GM21619 (cell line): ENCODE results near the gene LMAN2.

Experiments
- ATAC-seq: cut with Tn5 transposase; IDR thresholded peaks from one replicate; pipeline ENCODE4 v1.9.1; 2021; ENCODE audit not compliant: unreplicated experiment

LMAN2 gene

GRCh38 chr5:177328545-177329231 lies 22.8 kb downstream of the LMAN2 start:
- ATAC-seq, result no peak

DNA sequence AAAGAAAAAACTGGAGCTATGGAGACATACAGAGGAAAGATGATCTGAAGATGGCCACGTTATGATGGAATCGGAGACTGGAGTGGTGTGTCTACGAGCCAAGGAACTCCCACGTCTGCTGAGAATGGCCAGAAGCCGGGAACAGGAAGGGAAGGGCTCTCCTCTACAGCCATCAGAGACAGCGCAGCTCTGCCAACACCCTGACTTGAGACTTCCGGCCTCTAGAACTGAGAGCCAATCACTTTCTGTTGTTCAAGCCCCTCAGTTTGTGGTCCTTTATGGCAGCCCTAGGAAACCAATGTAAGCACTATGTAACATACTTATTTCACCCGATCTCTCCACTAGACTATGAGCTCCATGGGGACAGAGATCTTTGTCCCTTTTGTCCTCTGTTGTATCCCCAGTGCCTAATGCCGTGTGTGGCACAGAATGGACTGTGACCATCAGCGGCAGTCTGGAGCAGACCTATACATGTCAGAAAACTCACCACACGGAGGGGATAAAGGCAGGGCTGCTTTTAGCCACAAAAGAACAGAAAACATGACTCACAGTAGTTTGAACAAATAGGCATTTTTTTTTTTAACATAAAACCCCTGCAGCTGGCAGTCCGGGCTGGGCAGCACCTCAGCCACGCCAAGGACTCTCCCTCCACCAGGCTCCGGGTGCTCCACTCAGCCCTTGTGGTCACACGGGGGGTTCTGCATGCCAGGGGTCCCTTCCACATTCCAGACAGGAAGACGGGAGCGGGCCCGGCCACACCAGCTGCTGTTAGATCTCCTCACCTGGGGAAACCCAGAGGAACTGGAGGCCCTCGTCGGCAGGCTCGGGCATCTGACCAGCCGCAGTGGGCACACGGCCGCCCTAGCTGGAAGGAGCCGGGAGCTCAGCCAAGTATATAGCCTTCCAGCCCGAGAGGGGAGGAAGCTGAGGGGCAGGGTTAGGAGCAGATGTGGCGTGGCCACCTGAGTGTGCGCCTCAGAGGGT lies 23.6 kb downstream of the LMAN2 start:
- ATAC-seq, result no peak

GRCh38 chr5:177325868-177326381 lies 25.5 kb downstream of the LMAN2 start:
- ATAC-seq, result no peak

DNA sequence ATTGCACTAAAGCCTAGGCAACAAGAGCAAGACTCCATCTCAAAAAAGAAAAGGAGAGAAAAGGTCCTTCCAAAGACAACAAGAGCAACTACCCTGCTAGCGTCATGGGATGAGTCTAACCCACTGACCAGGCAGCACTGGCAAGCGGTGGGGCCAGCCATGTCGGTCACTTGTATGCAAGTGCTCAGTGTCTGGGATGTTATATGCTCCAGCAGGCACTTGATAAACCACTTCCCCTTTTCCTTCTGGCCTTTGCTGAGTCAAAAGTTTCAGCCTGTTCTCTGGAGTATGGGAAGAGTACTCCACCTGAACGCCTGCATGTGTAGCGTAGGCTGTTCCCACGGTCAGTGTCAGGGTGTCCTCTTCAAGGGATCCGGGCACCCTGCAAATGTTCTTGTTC lies 30.6 kb downstream of the LMAN2 start:
- no peak for ATAC-seq

GRCh38 chr5:177319913-177320588 lies 31.4 kb downstream of the LMAN2 start:
- no peak for ATAC-seq

- no peak for ATAC-seq
Measured at GRCh38 chr5:177317959-177318377, 33.5 kb downstream of the LMAN2 start.

DNA sequence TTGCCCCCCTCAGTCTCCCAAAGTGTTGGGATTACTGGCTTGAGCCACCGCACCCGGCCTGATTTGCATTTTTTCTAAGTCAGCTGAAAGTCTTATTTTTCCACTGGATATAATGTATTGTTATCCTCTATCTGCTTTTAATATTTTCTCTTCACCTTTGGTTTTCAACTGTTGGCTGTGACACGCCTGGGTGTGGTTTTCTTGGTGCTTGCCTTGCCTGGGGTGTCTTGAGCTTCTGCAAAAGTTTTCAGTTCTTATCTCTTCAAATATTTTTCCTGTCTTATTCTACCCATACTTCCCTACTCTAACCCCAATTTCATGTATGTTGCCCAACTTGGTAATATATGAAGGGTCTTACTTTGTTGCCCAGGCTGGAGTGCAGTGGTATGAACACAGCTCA lies 35.5 kb downstream of the LMAN2 start:
- ATAC-seq, result no peak

DNA sequence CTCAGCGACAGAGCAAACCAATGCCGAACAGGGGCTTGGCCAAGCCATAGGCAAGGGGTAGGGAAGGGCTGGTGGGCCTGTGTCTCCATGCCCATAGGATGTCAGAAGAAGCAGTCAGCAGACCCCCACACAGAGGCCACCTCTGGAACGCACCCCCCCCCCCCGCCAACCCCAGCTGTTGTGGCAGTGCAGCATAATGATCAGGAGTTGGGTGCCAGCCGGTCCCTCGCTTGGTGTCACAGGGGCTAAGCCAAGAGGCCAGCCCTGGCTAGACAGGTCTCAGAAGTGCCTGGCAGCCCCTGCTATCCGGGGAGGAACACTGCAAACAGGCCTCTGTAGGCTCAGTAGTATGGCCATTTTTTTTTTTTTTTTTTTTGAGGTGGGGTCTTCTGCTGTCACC lies 36.1 kb downstream of the LMAN2 start:
- no peak for ATAC-seq

- no peak for ATAC-seq
Measured at GRCh38 chr5:177314376-177315342, 36.8 kb downstream of the LMAN2 start.

DNA sequence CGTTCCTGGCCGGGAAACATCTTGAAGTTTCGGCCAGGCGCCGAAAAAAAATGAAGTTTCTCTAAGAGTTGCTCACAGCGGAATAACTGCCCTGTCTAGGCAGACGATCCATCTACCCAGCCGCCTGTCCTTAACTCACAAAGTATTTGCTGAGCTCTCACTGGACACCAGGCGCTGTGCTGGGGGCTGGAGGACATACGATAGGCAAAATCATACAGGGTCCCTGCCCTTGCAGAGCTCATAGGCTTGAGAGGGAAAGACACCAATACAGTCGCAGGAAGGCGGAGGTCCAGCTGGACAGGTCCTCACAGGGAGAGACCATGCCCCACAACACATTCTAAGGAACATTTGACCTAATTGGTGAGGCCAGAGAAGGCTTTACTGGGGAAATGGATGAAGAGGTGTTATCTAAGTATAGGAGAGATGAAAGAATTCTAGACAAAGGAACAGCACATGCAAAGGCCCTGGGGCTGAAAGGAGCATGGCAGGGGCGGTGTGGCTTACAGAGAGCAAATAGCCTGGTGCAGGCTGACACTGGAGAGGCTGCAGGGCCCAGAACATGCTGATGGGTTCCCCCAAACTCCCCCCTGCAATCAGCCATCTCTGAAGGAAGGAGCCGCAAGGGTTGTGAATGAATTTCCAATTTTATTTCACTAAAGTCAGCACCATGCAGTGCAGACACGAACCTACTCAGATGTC lies 37.8 kb downstream of the LMAN2 start:
- ATAC-seq, result no peak

- peak; percentile 28 for ATAC-seq
Measured at GRCh38 chr5:177312649-177313181, 38.8 kb downstream of the LMAN2 start.

DNA sequence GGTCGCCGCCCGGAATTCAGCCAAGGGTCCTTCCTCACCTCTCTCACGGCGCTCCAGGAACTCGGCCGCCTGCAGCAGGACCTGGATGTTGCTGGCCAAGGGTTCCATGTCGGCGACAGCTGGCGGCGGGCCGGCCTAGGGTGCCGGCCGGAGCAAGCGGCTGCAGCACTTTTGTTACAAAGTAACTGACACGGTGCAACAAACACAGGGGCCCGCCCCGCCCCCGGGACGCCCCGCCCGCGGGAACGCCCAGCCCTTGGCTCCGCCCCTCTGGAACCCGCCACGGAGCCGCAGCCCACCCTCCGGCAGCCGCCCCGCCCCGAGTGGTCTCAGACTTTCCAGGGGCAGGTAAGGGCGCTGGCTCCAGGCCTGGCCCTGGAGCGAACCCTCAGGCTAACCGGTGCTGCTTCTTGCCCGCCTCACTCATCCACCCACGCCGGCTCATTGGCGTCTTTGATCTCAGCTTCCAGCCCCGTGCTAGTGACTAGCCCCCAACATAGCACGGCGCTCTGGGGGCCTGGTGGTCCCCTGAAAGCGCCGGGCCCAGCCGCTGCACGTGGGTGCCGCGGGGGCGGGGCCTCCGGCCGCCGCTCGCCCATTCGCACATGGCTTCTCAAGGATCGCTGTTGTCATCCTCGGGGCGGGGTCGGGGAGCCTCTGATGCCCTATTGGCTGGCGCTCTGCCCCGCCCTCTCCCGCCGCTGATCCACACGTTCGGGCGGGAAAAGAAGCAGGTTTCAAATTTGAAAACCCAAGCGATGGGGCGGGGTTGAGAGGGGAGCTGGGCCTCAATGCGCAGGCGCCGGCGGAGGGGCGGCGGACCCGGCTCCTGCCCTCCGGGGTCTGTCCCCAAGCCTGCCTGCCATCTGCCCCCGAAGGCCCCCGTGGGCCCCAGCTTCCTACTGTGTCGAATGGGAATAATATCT lies 39.5 kb downstream of the LMAN2 start, which contains the start of gene MXD3:
TSS of gene MXD3 (minus strand) at position 176 of the 926 bp plus-strand sequence. CDS start at position 108, 68 bp downstream.
- ATAC-seq, result peak; percentile 62

- peak; percentile 4 for ATAC-seq
Measured at GRCh38 chr5:177311392-177311722, 40.1 kb downstream of the LMAN2 start.

DNA sequence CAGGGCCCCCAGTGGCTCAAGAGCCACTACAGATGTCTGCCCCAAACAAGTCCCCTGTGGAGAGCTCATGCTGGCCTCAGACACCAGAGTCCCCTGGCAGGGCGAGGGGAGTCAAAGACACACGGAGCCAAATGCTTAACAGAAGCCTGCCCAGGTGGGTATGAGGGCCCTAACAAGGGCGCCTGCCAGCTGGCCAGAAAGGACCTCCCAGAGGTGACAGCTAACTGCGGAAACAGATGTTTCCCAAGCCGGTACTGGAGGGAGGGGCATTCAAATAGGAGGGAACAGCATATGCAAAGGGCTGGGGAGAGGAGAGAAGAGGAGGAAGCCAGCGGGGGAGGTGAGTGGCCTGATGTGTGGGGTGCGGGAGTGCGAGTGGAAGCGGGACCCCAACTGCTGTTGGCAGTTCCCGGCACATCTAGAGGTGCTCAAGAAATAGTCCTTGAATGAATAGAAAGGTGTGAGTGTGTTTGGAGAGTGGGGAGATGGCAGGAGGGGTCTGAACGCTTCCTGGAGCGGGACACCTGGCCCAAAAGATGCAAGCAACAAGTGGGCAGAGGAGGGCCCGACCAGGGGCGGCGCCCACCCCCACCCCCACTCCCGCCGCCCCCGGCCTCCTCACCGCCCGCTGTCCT lies 40.6 kb downstream of the LMAN2 start:
- peak; percentile 26 for ATAC-seq

DNA sequence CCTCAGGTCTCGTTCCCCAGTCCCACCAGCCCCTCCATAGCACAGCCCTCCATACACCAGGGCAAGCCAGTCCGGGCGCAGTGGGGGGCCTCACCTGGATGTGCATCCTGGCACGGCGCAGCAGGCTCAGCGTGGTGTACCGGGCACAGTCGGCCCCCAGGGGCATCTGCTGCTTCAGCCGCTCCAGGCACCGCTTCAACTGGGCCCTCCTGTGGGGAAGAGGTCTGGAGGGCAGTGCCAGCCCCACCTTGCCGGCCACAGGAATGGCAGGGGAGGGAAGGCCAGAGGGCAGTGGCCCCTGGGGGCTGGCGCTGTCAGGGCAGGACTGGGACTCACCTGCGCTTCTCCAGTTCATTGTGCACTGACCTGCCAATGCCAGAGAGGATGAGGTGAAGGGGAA lies 41.1 kb downstream of the LMAN2 start:
- ATAC-seq, result no peak

GRCh38 chr5:177309351-177310191 lies 41.9 kb downstream of the LMAN2 start:
- ATAC-seq, result no peak

DNA sequence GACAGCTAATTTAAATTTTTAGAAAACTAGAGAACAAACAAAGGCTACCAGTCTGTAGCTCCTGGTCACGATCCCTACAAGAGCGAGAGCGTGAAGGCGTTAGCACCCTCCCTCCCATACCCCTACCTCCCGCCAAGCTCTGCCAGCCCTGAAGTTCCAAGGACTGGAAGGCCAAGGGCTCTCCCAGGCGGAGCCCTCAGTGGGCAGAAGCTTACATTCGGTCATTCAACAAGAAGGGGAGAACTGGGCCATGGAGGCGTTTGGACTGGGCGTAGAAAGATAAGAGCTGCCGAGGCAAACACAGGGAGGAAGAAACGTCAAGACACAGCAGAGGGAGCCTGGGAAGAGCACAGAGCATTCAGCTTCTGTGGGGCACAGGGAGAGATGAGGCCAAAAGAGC lies 42.7 kb downstream of the LMAN2 start:
- no peak for ATAC-seq
